Ovary (tissue), 3 donors: ENCODE data around the gene RGS7.

Experiments
- POLR2A ChIP-seq: fragments of 450-650 bp; IDR thresholded peaks from one replicate; pipeline ENCODE4 v1.6.1; 2017; ENCODE audit warnings: antibody characterized with exemption, mild to moderate bottlenecking, moderate library complexity
- TF ChIP-seq, protein P1 (sequence below), 3 donors: fragments of 450-650 bp in 2 of 3; fragments of 200-600 bp in 1 of 3; IDR thresholded peaks; one replicate each; pipeline versions ENCODE4 v1.5.1 to v1.8.0; 2016 to 2022; ENCODE audit warnings: antibody characterized with exemption in 3 of 3, mild to moderate bottlenecking in 1 of 3
- donor health status: DM: no; HTN: no; CAD: no.

DNA sequence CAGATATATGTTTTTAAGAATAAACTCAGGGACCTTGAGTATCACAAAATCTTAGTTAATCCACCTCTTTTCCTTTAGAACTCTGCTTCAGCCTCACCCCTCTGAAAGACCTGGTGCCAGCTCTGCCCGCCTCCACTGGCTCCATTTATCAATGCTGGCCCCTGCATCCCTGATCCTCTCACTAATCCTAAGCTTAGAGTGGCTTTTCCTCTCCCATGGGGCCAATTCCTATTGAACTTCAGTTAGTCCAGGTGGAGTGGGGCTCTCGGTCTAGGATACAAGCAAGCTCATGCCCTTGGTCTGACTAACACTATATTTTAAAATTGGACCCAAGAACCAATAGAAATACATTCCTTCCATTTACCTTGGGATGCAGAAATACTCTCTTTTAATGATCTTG lies 87.0 kb downstream of the RGS7 start:
- TF ChIP-seq, protein P1, sequence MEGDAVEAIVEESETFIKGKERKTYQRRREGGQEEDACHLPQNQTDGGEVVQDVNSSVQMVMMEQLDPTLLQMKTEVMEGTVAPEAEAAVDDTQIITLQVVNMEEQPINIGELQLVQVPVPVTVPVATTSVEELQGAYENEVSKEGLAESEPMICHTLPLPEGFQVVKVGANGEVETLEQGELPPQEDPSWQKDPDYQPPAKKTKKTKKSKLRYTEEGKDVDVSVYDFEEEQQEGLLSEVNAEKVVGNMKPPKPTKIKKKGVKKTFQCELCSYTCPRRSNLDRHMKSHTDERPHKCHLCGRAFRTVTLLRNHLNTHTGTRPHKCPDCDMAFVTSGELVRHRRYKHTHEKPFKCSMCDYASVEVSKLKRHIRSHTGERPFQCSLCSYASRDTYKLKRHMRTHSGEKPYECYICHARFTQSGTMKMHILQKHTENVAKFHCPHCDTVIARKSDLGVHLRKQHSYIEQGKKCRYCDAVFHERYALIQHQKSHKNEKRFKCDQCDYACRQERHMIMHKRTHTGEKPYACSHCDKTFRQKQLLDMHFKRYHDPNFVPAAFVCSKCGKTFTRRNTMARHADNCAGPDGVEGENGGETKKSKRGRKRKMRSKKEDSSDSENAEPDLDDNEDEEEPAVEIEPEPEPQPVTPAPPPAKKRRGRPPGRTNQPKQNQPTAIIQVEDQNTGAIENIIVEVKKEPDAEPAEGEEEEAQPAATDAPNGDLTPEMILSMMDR (IDR thresholded peaks at IDR 0.05), result no peak
- TF ChIP-seq POLR2A, result no peak
